Breast epithelium (tissue), 4 donors: ENCODE data around the gene CHRNG. TPM values are rescaled to one million over a fixed set of nuclear protein-coding genes. Genes with fewer than 3 reads are reported as not detected.

ENCODE experiments used
- DNase-seq, 2 donors: peaks; one replicate each; pipeline ENCODE4 v3.0.0-alpha.2; 2019; ENCODE audit warnings: low spot score in 2 of 2
- H3K27ac ChIP-seq, 2 donors: fragments of 200-600 bp; sonication (generic) in 1 of 2; one replicate each; pipeline ENCODE4 v1.5.1; 2016 to 2019; ENCODE audit warnings: mild to moderate bottlenecking in 1 of 2
- H3K27me3 ChIP-seq, 2 donors: fragments of 200-600 bp; sonication (generic) in 1 of 2; one replicate each; pipeline versions ENCODE4 v1.5.1 to v1.6.0; 2017 to 2019; ENCODE audit warnings: control low read depth in 1 of 2, mild to moderate bottlenecking in 1 of 2
- H3K36me3 ChIP-seq: fragments of 200-600 bp; one replicate; pipeline ENCODE4 v1.5.1; 2019
- H3K4me1 ChIP-seq, 2 donors: fragments of 200-600 bp; sonication (generic); one replicate each; pipeline ENCODE4 v1.5.1; 2016 to 2019; ENCODE audit warnings: control low read depth in 1 of 2
- H3K4me3 ChIP-seq, 3 donors: fragments of 200-600 bp; sonication (generic); 1 replicate in 2 of 3; 2 replicates in 1 of 3; pipeline ENCODE4 v1.5.1; 2016 to 2019; ENCODE audit warnings: mild to moderate bottlenecking in 3 of 3, moderate library complexity in 2 of 3
- H3K9me3 ChIP-seq, 2 donors: fragments of 200-600 bp; sonication (generic) in 1 of 2; one replicate each; pipeline ENCODE4 v1.5.1; 2016 to 2019; ENCODE audit warnings: control low read depth in 1 of 2
- CTCF ChIP-seq, 3 donors: fragments of 450-650 bp; IDR thresholded peaks; one replicate each; pipeline ENCODE4 v1.5.1; 2016 to 2017; ENCODE audit warnings: antibody characterized with exemption in 3 of 3, mild to moderate bottlenecking in 3 of 3, moderate library complexity in 3 of 3
- POLR2A ChIP-seq: fragments of 450-650 bp; IDR thresholded peaks from one replicate; pipeline ENCODE4 v1.6.1; 2016; ENCODE audit warnings: antibody characterized with exemption, mild to moderate bottlenecking, moderate library complexity
- POLR2AphosphoS5 ChIP-seq, 3 donors: sonication (generic); formaldehyde crosslinking; IDR thresholded peaks; one replicate each; pipeline ENCODE4 v1.6.1; 2017; ENCODE audit warnings: antibody characterized with exemption in 3 of 3
- intact Hi-C: fragments of 100-400 bp; cut with DNase I; formaldehyde crosslinking; loops from one replicate; pipeline ENCODE4 v1.15.1; 2023; ENCODE audit warnings: low total_unique reads
- total RNA-seq, 3 donors: library from RNA; depleted of rRNA; stranded (reverse); fragments of >200 nt; gene quantifications; one replicate each; pipeline ENCODE4 v1.1.0, GENCODE V29; 2016

The CHRNG gene
- total RNA-seq, 3 donors from 2014 or later, result not detected

DNA sequence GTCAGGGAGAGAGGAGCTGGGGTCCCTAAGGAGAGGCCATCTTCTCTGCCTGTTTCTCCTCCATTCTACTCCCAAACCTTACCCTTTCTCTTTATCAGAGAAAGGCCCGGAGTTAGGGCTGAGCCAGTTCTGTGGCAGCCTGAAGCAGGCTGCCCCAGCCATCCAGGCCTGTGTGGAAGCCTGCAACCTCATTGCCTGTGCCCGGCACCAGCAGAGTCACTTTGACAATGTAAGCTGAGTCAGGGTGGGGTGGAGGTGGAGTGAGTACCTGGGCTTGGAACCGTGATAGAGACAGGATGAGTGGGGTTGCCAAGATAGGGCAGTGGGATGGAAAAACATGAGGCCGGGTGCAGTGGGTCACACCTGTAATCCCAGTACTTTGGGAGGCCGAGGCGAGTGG lies 5.2 kb downstream of the CHRNG start:
- no peaks in the 10 kb centered on the region for H3K36me3 ChIP-seq
- peaks cover 0 to 9% of the 10 kb centered on the region in 2 donors for H3K27me3 ChIP-seq
- no peak overlapping the region for H3K4me3 ChIP-seq
- no peaks in the 10 kb centered on the region for H3K9me3 ChIP-seq
- no peak overlapping the region for H3K27ac ChIP-seq
- intact Hi-C loops, result no loop called here
- H3K4me1 ChIP-seq, result no peaks in the 10 kb centered on the region
- TF ChIP-seq POLR2A (no peak), POLR2AphosphoS5 (IDR thresholded peaks at IDR 0.05) (no peak), CTCF (IDR thresholded peaks at IDR 0.05) (no peak)
- DNase-seq, result no peak

- Histone ChIP-seq H3K27ac (no peak overlapping the region), H3K9me3 (no peaks in the 10 kb centered on the region), H3K4me1 (no peaks in the 10 kb centered on the region), H3K27me3 (no peaks in the 10 kb centered on the region), H3K36me3 (no peaks in the 10 kb centered on the region), H3K4me3 (no peak overlapping the region)
- DNase-seq, result no peak
- intact Hi-C loops, result no loop called here
- TF ChIP-seq POLR2A, result no peak
- no peak for TF ChIP-seq POLR2AphosphoS5 (IDR thresholded peaks at IDR 0.05)
- TF ChIP-seq CTCF (IDR thresholded peaks at IDR 0.05), result no peak
Observed at GRCh38 chr2:232545511-232546375, 6.3 kb downstream of the CHRNG start.

DNA sequence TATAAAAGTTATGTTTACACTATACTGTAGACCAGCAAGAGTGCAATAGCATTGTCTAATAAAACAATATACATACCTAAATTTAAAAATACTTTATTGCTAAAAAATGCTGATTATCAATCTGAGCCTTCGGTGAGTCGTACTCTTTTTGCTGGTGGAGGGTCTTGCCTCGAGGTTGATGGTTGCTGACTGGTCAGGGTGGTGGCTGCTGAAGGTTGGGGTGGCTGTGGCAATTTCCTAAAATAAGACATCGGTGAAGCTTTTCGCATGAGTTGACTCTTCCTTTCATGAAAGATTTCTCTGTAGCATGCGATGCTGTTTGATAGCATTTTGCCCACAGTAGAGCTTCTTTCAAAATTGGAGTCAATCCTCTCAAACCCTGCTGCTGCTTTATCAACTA lies 8.5 kb downstream of the CHRNG start:
- no peaks in the 10 kb centered on the region for H3K27me3 ChIP-seq
- no peak overlapping the region for H3K4me3 ChIP-seq
- H3K27ac ChIP-seq, result no peak overlapping the region
- DNase-seq, result no peak
- intact Hi-C loops, result no loop called here
- H3K4me1 ChIP-seq, result peaks cover 0 to 7% of the 10 kb centered on the region in 2 donors
- no peaks in the 10 kb centered on the region for H3K9me3 ChIP-seq
- no peak for TF ChIP-seq CTCF (IDR thresholded peaks at IDR 0.05)
- TF ChIP-seq POLR2AphosphoS5 (IDR thresholded peaks at IDR 0.05), result no peak
- TF ChIP-seq POLR2A, result no peak
- H3K36me3 ChIP-seq, result no peaks in the 10 kb centered on the region

- Histone ChIP-seq H3K4me3 (peak overlapping the region; percentile 87 to 93 (median 87)), H3K27ac (peak overlapping the region; percentile 98 to 99), H3K36me3 (no peaks in the 10 kb centered on the region), H3K4me1 (peaks cover 0 to 7% of the 10 kb centered on the region in 2 donors), H3K9me3 (no peaks in the 10 kb centered on the region), H3K27me3 (no peaks in the 10 kb centered on the region)
- intact Hi-C loops, result no loop called here
- TF ChIP-seq POLR2AphosphoS5 (IDR thresholded peaks at IDR 0.05) (no peak), POLR2A (no peak), CTCF (IDR thresholded peaks at IDR 0.05) (no peak)
- no peak for DNase-seq
Observed at GRCh38 chr2:232549655-232550353, 10.3 kb downstream of the CHRNG start.
